ENCODE measurements around the gene SCTR.

DNA sequence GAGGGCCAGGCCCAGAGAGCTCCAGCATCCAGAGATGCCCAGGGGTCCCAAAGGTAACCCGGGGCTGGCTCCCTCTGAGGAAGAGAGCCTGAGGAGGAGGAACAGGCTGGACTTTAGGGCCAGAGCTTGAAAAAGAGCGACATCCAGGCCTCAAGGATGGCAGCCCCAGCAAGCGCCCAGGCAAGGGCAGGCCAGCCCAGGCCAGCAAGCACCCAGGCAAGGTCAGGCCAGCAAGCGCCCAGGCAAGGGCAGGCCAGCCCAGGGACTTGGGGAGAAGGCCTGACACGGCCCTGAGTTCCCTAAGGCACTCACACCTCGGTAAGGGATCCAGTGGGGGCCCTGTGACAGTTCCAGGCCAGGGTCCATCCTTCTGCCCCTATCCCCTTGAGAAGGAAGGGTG is 127.1 kb downstream of the SCTR start:
- TF ChIP-seq CTCF (IDR thresholded peaks at IDR 0.05) (no peak), POLR2A (IDR thresholded peaks at IDR 0.05) (no peak)

Measured in adrenal gland (tissue), 5 donors.